GF-D8 (cell line): ENCODE measurements around the gene LSM4.

Experiments used
- DNase-seq: peaks from one replicate; lab custom pipeline; 2025; lab: John Stamatoyannopoulos, UW

The LSM4 gene

DNA sequence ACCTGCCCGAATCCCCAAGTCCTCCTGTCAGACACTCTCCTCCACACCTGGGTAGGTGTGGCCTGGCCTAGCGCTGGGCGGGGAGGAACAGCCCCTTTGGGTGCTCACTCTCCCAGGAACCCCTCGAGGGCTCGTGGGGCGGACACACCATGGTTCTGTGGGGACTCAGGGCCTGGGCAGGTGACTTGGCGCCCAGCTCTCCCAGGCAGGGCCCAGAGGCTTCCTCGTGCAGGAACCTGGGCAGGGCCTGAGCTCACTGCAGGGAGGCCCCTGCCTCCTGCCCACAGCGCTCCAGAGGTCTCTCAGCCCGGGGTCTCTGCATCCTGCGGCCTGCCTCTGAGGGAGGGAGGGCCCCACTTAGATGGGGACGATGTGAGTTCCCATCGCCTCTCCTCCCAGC lies 11.9 kb downstream of the LSM4 start:
- DNase-seq: no peak

DNA sequence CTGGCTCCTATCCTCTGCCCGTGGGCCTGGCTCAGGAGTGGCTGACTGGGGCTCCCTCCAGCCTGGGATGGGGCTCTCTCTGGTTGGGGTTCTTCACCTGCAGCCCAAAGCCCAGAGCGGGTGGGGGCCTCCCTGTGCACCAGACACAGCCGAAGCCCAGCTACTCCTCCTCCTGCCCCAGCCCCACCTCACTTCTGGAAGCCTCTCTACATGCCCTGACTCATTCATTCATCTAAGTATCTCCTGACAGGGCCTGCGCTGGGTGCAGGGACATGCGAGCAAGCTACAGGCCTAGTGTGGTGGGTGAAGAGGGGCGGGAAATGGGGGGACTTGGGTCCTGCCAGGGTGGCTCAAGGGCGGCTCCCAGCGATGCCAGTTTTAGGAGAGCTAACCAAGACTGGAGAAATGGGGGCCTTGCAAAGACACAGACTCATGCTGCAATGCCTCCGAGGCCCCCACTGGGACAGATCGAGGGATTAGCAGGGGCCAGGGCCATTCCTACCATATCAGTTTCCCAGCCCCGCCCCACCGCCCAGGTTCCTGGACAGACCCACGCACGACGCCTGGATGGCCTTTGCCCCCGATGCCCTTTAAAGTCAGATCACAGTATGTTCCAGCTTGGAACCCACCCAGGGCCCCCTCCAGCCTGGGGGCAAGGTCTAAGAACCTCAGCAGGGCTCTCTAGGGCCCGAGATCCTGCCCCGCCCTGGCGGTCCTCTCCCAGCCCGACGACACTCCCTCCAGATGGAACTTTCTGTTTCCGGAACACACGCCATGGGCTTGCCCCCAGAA lies 12.6 kb downstream of the LSM4 start:
- DNase-seq: no peak

DNA sequence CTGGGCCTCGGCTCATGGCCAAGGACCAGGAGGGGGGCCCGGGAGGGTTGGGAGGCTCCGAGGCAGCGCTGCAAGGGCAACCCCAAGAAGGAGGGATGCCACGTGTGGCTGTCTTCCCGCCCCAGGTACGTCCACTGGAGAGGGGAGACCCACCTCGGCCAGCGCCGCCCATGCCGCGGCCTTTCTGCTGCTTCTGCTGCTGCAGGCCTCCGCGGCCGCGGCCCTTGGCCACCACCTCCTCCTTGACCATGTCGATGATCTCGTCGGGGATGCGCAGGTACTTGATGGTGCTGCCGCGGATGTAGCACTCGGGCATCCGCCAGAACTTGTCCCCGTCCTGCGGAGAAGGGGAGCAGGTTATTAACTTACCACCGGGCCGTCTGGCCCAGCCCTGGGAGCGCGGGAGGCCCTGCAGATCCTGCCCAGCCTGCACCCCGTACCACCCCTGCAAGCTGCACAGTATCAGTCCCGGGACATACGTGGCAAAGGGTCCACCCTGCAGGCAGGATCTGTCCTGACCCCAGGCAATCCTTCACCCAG lies 13.3 kb downstream of the LSM4 start:
- no peak for DNase-seq

DNA sequence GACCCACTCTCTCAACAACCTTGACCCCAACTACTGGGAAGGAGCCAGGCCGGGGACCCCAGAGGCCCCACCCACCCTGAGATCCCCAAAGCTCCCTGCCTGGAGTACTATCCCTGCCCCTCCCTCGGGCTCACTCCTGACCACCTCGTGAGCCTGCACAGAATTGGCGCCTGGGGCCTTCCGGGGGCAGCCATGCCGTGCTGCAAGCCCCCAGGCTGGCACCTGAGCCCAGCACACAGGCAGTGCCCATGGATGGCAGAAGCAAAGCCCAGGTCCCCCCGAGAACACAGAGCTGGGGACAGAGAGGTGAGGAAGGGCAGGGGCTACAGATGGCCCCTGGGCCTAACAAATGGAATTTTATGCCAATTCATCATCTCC lies 13.9 kb downstream of the LSM4 start:
- DNase-seq: no peak

DNA sequence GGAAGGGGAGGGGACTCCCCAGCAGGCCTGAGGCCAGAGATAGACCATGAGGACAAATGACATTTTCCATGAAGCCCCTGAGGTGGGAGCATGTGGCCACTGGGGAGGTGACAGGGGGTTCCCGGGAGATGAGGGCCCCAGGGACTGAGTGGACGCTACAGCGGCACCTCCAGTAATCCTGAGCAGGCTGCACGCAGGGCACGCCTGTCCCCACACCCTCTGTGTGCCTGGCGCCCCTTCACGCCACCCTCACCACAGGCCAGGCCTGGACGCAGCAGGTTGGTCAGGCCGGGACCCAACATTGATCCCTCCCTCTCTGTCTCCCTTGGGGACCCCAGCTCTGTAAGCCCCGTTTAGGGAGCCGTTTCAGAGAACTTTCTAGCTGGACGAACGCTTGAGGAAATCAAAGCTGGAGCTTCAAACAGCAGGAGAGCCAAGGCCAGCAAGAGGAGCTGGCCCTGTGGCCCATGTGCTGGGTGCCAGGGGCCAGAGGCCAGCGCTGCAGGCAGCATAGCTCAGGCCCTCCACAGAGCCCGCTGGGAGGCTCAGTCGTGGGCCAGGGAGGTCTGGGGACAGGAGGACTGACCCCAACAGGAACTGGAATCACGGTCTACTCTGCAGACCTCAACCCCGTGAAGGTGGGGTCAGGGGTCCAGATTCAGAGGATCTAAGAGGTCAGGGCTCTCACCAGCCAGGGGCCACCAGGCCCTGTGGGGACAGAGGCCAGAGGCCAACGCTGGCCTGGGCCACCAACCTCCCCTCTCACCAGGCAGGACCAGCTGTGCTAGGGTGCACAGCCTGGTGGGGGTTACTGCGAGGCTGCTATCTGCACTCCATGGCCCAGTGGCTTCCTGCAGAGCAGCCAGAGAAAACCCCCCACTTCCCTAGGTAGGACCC lies 14.6 kb downstream of the LSM4 start:
- no peak for DNase-seq

DNA sequence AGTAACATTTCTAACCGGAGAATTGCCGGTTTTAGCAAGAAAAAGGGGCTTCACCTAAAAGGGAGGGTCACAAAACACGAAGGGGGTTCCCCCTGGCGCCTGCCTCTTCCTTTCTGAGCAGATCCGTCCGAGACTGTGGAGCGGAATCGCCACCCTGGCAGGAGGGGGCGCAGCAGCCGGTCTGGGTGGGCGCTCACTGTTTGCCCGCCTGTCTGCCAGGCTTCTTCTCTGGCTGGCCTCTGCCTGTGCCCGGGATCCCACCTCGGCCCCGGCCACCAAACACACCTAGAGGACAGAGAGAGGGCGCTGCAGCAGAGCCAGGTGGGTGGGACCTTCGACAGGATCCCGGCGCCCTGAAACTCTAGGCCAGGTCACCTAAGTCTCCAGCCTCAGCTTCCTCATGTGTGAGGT lies 15.6 kb downstream of the LSM4 start:
- no peak for DNase-seq

DNA sequence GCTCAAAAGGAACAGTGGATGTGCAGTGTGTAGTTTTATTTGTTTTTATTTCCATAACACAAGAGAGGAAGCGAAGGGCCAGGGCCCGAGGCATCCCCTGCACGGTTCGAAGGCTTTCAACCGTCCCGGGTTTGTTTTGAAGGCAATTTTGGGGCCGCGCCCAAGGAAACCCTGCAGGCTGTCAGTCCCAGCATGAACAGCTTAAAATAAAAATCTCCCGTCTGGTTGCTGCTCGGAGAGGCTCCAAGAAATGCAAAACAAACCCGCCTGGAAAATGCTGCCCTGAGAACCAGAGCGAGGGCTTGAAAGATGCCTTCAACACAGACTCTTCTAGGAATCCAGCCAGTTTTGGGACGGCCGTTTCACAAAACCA lies 16.0 kb downstream of the LSM4 start:
- no peak for DNase-seq

DNA sequence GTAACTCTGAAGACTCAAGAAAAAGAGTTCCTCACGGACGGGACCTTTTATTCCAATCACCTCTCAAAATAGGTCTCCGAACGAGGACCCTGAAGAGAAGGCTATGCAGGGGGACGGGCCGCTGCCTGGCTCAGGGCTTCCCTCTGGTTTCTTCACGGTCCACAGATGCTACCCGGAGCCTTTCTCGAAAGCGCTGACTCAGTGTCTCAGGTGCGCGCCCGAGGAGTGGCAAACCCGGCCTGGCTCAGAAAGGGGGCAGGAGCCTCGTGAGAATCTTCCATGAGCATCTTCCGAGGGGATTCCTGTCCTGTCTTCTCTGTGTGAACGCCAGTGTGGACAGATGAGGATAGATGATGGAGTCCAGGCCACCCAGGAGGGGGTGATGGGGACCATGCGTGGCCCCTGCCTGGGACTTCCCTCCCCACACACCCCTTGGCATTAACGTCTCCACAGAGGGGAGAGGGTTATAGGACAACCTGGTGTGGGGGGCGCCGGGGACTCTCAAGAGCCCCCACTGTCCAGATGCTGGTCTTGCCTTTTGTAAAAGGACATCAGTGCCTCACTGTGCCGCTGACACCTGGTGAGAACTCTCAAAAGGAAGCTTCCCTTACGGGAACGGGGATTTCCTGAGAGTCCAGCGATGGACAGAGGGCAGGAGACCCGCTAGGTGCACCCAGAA lies 16.5 kb downstream of the LSM4 start:
- no peak for DNase-seq

DNA sequence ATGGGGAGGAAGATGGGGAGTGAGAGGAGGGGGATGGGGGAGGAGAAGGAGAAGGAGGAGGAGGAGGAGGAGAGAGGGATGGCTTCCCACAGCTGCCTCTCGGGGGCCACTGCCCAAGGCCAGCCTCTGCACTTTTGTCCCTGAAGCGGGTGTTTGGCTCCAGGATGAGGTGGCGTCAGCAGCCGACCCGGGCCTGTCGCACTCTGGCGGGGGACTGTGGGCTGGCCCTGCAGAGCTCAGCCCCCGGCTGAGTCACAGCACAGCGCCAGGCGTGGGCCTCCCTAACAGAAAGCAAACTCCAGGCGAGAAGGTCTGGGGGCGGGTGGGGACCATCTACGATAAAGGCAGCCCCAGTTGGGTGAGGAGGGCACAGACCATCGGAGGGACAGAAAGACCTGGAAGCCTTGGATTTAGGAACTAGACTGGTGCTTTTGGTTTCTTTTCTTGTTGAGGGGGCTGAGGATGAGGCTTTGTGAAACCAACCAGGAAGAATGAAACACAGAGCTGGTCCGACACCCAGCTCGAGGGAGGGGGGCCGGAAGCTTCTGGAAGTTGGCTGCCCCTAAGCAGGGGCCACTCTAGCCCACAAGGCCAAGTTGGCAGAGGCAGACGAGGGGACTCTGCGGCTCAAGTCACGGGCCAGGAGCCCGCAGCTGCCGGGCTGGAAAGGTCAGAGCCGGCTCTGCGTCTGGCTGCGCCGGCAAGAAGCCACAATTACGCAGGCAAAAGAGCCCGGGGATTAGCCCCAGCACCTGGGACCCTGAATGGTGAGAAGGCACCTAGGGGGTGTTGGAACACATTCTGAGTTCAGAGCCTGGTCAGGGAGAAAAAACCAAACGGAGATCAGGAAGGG lies 18.2 kb downstream of the LSM4 start:
- peak; percentile 76 for DNase-seq

DNA sequence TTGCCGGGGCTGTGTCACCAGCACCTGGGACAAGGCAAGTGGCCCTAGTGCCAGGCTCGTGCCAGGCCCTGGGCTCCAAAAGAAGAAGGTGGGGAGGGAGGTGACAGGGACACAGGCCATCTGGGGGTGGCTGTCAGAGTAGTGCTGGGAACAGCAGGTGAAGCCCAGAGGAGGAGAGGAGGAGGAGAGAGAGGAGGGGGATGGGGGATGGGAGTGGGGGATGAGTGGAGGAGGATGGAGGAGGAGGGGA lies 18.7 kb downstream of the LSM4 start:
- no peak for DNase-seq

DNA sequence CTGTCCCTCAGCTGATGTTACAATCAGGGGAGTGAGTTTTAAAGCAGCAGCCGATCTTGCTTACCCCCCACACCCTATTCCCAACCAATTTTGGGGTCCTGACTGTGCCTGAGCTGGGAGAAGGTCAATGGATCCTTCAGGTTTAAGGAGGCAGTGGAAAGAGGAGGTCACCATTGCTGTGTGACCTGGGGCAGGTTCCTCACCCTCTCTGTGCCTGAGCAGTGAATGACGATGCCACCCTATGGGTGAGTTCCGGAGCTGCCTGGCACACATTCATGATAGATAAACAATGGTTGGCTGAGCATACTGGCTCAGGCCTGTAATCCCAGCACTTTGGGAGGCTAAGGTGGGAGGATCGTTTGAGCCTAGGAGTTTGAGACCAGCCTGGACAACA lies 21.2 kb downstream of the LSM4 start:
- no peak for DNase-seq

DNA sequence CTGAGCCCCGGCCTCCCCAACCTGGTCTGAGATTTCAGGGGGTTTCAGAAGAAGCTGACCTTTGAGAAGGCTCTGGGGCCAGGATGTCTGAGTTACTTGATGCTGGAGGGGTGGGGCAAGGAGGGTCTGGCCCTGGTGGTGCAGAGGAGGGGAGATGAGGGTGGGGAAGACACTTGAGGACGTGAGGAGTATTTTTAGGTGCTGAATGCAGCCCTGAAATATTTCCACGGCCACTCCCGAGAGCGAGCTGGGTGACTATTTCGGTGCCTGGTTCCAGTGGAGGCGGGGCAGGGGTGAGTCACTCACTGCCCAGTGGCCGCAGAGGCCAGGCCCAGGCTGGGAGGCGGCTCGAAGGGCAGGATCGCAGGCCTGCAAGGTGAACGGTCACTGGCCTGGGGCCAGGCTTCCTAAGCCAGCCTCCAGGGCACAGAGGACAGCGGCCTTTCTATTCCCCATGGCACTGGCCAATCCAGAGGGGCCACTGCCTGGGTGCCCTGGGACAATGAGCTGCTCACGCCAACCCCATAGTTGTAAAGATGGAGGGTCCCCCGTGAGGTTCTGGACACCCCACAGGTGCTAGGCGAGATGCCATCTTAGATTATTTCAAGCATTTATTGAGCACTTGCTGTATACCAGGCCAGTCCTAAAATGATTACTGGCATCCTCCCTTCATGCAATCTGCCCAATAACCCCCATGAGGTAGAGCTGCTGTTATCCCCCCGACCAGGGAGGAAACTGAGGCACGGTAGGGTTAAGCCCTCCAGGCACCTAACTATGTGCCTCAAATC lies 21.8 kb downstream of the LSM4 start:
- no peak for DNase-seq

DNA sequence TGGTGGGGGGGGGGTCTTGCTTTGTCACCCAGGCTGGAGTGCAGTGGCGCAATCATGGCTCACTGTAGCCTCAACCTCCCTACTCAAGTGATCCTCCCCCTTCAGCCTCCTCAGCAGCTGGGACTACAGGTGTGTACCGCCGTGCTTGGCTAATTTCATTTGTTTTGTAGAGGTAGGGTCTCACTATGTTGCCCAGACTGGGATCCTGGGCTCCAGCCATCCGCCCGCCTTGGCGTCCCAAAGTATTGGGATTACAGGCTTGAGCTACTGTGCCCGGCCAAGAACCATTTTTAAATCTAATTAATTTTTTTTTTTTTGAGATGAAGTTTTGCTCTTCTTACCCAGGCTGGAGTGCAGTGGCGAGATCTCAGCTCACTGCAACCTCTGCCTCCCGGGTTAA lies 23.2 kb downstream of the LSM4 start:
- no peak for DNase-seq

DNA sequence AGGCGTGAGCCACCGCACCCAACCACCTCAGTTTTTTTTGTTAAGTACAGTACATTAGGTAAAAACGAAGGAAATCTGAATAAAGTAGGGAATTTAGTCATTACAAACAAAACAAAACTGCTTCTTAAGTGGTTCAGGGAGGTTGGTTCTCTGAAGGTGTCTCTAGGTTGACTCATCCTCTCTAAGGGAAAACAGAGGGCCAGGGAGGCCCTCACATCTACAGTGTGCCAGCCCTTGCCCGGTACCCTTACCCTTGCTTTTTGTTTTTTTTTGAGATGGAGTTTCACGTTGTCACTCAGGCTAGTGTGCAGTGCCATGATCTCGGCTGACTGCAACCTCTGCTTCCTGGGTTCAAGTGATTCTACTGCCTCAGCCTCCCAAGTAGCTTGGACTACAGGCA lies 24.3 kb downstream of the LSM4 start:
- no peak for DNase-seq

DNA sequence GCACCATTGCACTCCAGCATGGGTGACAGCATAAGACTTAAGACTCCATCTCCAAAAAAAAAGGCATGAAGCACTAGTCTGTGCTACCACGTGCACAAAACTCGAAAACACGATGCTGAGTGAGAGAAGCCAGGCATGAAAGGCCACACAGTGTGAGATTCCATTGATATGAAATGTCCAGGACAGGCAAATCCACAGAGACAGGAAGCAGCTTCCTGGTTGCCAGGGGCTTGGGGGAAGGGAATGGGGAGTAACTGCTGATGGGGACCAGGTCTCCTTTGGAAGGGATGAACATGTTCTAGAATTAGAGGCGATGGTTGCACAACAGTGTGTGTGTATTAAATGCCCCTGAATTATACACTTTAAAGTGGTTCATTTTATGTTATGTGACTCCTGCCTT lies 25.6 kb downstream of the LSM4 start:
- DNase-seq: no peak

DNA sequence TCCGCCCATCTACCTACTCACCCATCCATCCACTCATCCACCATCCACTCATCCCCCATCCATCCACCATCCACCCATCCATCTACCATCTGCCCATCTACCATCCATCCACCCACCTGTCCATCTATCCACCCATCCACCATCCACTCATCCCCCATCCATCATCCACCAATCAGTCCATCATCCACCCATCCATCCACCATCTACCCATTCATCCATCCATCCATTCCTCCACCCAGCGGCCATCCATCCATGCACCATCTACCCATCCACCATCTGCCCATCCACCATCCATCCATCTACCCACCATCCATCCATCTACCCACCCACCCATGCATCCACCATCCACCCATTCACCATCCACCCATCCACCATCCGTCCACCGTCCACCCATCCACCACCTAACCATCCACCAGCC lies 27.8 kb downstream of the LSM4 start:
- DNase-seq: no peak

DNA sequence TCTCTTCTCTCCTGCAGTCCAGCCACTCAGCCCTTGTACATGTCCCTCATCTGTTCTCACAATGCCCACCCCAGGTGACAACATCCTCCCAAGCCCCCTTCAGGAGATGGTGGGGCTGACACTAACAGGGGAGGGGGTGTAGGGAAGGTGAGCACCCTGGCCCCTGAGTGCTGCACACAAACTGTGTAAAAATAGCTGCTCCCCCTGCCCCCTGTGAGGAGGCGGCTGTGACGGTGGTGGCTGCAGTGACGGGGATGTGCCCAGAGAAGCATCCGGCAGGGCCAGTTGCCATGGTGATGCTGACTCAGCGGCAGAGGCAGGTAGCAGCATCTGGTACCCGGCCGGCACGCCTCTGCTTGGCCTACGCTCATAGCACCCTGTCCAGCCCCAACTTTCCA lies 28.4 kb downstream of the LSM4 start:
- DNase-seq: no peak

DNA sequence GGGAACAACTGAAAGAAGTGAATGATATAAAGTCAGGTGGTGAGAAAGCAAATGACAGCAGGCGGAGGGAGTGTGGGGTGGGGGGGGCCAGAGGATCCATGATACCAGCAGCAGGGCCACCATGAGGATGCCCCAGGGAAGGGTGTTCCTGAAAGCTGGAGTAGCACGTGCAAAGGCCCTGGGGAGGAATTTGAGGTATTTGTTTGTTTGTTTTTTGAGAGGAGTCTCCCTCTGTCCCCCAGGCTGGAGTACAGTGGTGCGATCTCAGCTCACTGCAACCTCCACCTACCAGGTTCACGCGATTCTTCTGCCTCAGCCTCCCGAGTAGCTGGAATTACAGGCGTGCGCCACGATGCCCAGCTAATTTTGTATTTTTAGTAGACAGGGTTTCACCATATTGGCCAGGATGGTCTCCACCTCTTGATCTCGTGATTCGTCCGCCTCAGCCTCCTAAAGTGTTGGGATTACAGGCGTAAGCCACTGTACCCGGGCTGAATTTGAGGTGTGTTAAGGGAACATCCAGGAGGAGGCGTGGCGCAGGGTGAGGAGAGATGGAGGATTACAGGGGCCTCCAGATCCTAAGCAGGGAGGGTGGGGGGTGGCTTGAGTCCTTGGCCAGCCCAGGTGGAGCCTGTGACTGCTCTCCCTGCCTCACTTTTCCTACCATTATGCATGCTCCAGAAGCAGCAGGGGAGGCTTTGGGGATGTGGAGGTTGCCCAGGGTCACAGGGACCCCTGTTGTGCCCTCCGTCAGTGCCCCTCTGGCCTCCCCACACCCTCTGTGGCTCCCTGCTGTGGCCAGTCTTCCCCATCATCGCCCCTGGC lies 29.0 kb downstream of the LSM4 start:
- DNase-seq: no peak

DNA sequence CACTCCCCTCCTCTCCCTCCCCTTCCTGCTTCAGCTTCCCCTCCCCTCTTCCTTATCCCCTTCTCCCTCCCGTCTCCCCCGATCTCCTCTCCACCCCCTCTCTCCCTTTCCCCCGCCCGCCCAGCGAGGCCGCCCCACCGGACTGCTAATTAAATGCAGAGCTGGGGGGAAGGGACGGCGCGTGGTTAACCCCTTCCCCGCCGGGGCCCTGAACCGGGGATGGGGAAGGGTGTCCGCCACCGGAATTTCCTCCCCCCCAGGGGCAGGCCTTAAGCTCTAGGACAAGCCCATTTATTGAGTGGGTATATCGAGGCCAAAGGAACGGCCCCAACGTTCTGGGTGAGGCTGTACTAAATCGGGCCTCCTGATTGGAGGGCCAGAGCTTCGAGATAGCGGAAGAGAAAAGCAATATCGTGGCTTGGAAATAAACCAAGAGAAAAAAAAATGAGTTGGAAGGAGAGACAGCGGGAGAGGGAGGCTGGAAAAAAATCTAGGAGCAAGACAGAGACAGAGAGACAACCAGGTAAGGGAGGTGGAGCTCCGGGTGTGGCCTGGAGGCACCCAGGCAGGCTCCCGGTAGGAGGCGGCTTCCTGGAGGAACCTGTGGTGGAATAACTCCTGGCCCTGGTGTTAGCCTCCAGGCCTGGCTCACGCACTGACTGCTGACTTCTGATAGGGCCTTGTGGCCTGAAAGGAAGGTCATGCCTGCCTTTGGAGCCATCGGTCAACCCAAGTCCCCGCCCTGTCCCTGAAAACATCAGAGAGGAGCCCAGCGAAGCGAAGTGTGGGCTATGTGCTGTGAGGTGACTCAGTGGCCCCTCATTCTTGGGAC lies 29.9 kb downstream of the LSM4 start:
- DNase-seq: peak; percentile 50
